Measurements from ENCODE around the gene ZC2HC1B. TPM values are rescaled to one million over a fixed set of nuclear protein-coding genes. Genes with fewer than 3 reads are reported as not detected.
A peak's percentile ranks its signal among the peaks of the same experiment; 100 is the strongest.

The ZC2HC1B gene
- total RNA-seq, 4 donors from 2014 or later = 1.2 TPM; not detected in 3

DNA sequence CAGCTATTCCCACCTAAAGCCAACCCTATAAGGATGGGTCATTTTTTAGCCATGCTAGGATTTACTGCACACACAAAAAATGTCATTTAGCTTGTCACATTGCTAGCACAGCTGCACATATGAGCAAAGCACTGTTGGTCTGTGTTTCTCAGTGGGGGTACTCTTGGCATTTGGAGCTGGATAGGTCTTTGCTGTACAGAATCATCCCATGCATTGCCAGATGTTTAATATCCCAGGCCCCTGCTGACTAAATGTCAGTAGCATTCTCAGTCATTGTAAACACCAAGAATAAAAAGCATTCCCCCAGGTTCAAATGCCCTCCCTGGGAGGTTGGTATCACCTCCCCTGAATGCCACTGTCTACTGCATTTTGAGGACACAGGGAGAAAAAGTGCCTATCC, 35.7 kb upstream of the ZC2HC1B start:
- Histone ChIP-seq H3K36me3 (peaks cover 0 to 7% (median 0%) of the 10 kb centered on the region in 3 donors), H3K9me3 (no peaks in the 10 kb centered on the region), H3K27ac (no peak overlapping the region), H3K4me3 (no peak overlapping the region), H3K4me1 (no peaks in the 10 kb centered on the region), H3K27me3 (no peaks in the 10 kb centered on the region)
- no peak for DNase-seq (ENCODE audit: low spot score in 2 of 2)
- TF ChIP-seq POLR2A (IDR thresholded peaks at IDR 0.05) (no peak), CTCF (IDR thresholded peaks at IDR 0.05) (no peak), EP300 (IDR thresholded peaks at IDR 0.05) (no peak)

- Histone ChIP-seq H3K9me3 (no peaks in the 10 kb centered on the region), H3K27ac (no peak overlapping the region), H3K27me3 (no peaks in the 10 kb centered on the region), H3K4me1 (peaks cover 0 to 7% (median 0%) of the 10 kb centered on the region in 4 donors), H3K4me3 (no peak overlapping the region), H3K36me3 (no peaks in the 10 kb centered on the region)
- WGBS, 2 donors = 85 to 89% methylated on average over 2 of the region's 2 CpGs
- no peak for TF ChIP-seq EP300 (IDR thresholded peaks at IDR 0.05)
- no peak for TF ChIP-seq POLR2A (IDR thresholded peaks at IDR 0.05)
- no peak for TF ChIP-seq CTCF (IDR thresholded peaks at IDR 0.05)
- DNase-seq (ENCODE audit: low spot score in 2 of 2) = no peak
Observed at GRCh38 chr6:143836150-143836549, 28.1 kb upstream of the ZC2HC1B start.

- no peak for TF ChIP-seq EP300 (IDR thresholded peaks at IDR 0.05)
- DNase-seq (ENCODE audit: low spot score in 2 of 2) = no peak
- Histone ChIP-seq H3K9me3 (no peaks in the 10 kb centered on the region), H3K27ac (no peak overlapping the region), H3K36me3 (no peaks in the 10 kb centered on the region), H3K27me3 (no peaks in the 10 kb centered on the region), H3K4me1 (peaks cover 0 to 14% (median 5%) of the 10 kb centered on the region in 4 donors), H3K4me3 (no peak overlapping the region)
- WGBS, 2 donors = 80 to 81% methylated on average over 5 of the region's 5 CpGs
Observed at GRCh38 chr6:143838395-143838794, 25.9 kb upstream of the ZC2HC1B start.

DNA sequence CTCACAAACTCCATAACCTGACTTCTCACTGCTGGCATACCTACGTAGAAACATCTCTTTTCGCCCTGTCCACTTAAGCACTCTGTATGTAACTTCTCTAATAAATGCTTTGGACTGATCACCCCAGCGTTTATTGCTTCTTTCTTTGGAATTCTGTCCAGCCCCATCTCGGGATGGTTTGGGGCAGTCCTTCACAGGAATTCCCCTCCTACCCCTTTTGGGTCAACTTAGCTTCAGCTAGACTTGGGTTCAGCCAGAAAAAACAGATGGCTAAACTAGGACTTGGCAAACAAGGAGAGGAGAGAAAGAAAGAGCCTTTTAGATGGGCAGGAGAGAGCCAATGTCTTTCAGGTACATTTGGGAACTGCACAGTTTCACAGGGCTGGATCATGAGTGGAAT, 25.1 kb upstream of the ZC2HC1B start:
- H3K27me3 ChIP-seq = no peaks in the 10 kb centered on the region
- no peaks in the 10 kb centered on the region for H3K36me3 ChIP-seq
- peak overlapping the region in 3 of 4 donors; percentile 7 to 42 (median 35) for H3K27ac ChIP-seq
- WGBS, 2 donors = 54 to 67% methylated on average over 4 of the region's 4 CpGs
- DNase-seq (ENCODE audit: low spot score in 2 of 2) = no peak
- no peak for TF ChIP-seq EP300 (IDR thresholded peaks at IDR 0.05)
- no peak for TF ChIP-seq CTCF (IDR thresholded peaks at IDR 0.05)
- no peak for TF ChIP-seq POLR2A (IDR thresholded peaks at IDR 0.05)
- H3K4me3 ChIP-seq = no peak overlapping the region
- H3K9me3 ChIP-seq = no peaks in the 10 kb centered on the region
- peaks cover 0 to 20% (median 10%) of the 10 kb centered on the region in 4 donors for H3K4me1 ChIP-seq

- H3K27ac ChIP-seq = no peak overlapping the region
- no peaks in the 10 kb centered on the region for H3K9me3 ChIP-seq
- no peak for DNase-seq (ENCODE audit: low spot score in 2 of 2)
- no peak overlapping the region for H3K4me3 ChIP-seq
- H3K4me1 ChIP-seq = peaks cover 0 to 32% (median 17%) of the 10 kb centered on the region in 4 donors
- TF ChIP-seq POLR2A (IDR thresholded peaks at IDR 0.05) (no peak), EP300 (IDR thresholded peaks at IDR 0.05) (no peak), CTCF (IDR thresholded peaks at IDR 0.05) (no peak)
- 96% methylated on average over 6 of the region's 6 CpGs for WGBS, 2 donors
- no peaks in the 10 kb centered on the region for H3K27me3 ChIP-seq
- peaks cover 0 to 13% (median 0%) of the 10 kb centered on the region in 3 donors for H3K36me3 ChIP-seq
Observed at GRCh38 chr6:143840595-143841265, 23.5 kb upstream of the ZC2HC1B start.
